Mucosa of descending colon (tissue), 3 donors: Measurements from ENCODE around the gene ZNF853. TPM values are rescaled to one million over a fixed set of nuclear protein-coding genes. Genes with fewer than 3 reads are reported as not detected.
A peak's percentile ranks its signal among the peaks of the same experiment; 100 is the strongest.

ENCODE experiments used
- ATAC-seq: fragments of 200-7000 bp; cut with Tn5 transposase; one replicate; pipeline ENCODE4 v1.9.1; 2020; ENCODE audit warnings: mild to moderate bottlenecking, moderate library complexity
- DNase-seq, 3 donors: peaks; one replicate each; pipeline ENCODE4 v3.0.0-alpha.2; 2020
- H3K36me3 ChIP-seq: fragments of 200-600 bp; one replicate; pipeline ENCODE4 v1.8.0; 2021; ENCODE audit warnings: low read depth, mild to moderate bottlenecking
- H3K4me1 ChIP-seq: fragments of 200-600 bp; one replicate; pipeline ENCODE4 v1.8.0; 2021; ENCODE audit warnings: low read depth, mild to moderate bottlenecking
- H3K4me3 ChIP-seq: fragments of 200-600 bp; one replicate; pipeline ENCODE4 v1.8.0; 2021; ENCODE audit warnings: mild to moderate bottlenecking
- H3K9me3 ChIP-seq: fragments of 200-600 bp; one replicate; pipeline ENCODE4 v1.8.0; 2021; ENCODE audit warnings: mild to moderate bottlenecking
- CTCF ChIP-seq: fragments of 200-600 bp; IDR thresholded peaks from one replicate; pipeline ENCODE4 v1.8.0; 2022; ENCODE audit warnings: antibody characterized with exemption, mild to moderate bottlenecking
- intact Hi-C, 2 donors: fragments of 100-400 bp; cut with DNase I in 1 of 2; cut with micrococcal nuclease in 1 of 2; formaldehyde crosslinking; loops; one replicate each; pipeline versions ENCODE4 v1.11.0 to v1.11.1; 2022; cut with DNase I, micrococcal nuclease
- total RNA-seq, 3 donors: library from RNA; stranded (reverse); fragmentation: NEBNext Ultra II Directional in 2 of 3; extraction: Animal tissue kit (Norgen Biotek cat#: 25700) in 2 of 3; gene quantifications; one replicate each; pipeline versions ENCODE4 v1.2.1 to v1.2.4, GENCODE V29; 2021 to 2023
- donor health status: DM: no; HTN: no; CAD: no; lungs with moderate emphysema.
- donor health status: DM: no; HTN: no; CAD: no.
- donor health status: DM: no; HTN: yes; CAD: no.

Gene ZNF853
- total RNA-seq, 3 donors from 2014 or later = 0.84 to 19.9 (median 1.4) TPM

DNA sequence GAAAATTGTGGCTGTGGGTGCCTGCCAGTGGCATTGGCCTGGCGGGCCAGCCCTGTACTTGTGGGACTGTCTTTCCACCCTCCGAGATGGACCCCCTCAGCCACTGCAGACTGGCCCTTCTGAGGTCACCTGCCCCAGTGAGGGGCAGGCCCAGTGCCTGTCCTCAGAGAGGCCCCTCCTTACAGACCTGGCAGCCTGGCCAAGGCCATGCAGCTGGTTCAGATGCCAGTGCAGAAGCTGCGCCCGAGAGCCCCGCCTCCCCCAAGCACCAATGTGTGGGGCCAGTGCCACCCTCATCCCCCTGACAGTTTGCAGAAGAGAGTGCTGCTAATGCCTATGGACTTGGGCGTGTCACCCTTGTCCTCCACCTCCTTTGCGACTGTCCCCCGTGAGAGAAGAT, 31.7 kb downstream of the ZNF853 start:
- Histone ChIP-seq H3K9me3 (no peaks in the 10 kb centered on the region), H3K4me1 (no peaks in the 10 kb centered on the region), H3K36me3 (no peaks in the 10 kb centered on the region), H3K4me3 (no peak overlapping the region)
- no peak for TF ChIP-seq CTCF
- DNase-seq = peak in 2 of 3 donors; percentile 13 to 45
- no peak for ATAC-seq
- intact Hi-C loops = no loop called here

DNA sequence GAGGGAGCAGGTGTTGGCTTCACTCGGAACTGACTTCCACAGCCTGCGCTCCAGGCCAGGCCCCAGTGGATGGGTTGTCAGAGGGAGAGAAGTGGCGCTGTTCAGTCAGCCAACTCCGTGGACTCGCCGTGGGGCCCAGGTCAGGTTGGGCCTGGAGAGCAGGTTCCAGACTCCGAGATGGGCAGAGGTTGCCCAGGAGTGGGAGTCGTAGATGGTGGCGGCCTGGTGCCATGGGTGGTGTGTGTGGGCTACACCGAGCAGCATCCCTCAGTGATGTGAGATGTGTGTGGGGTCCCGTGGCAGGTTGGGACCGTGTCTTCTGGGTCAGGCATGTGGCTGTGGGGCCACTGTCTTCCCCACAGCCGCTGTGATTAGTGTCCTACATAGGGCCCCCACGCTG, 32.1 kb downstream of the ZNF853 start:
- intact Hi-C loops = no loop called here
- Histone ChIP-seq H3K4me1 (no peaks in the 10 kb centered on the region), H3K36me3 (peaks cover 2% of the 10 kb centered on the region), H3K4me3 (no peak overlapping the region), H3K9me3 (peaks cover 2% of the 10 kb centered on the region)
- ATAC-seq = no peak
- DNase-seq = peak in 1 of 3 donors; percentile 40
- no peak for TF ChIP-seq CTCF

- H3K4me3 ChIP-seq = no peak overlapping the region
- TF ChIP-seq CTCF = no peak
- H3K36me3 ChIP-seq = peaks cover 4% of the 10 kb centered on the region
- H3K4me1 ChIP-seq = no peaks in the 10 kb centered on the region
- H3K9me3 ChIP-seq = peaks cover 2% of the 10 kb centered on the region
- DNase-seq = peak in 2 of 3 donors; percentile 17 to 31
- intact Hi-C loops = no loop called here
- no peak for ATAC-seq
These were observed 32.8 kb downstream of the ZNF853 start for GRCh38 chr7:6648066-6648814.

- ATAC-seq (no peak), DNase-seq (peak in 1 of 3 donors; percentile 23)
- intact Hi-C loops = no loop called here
- Histone ChIP-seq H3K4me1 (no peaks in the 10 kb centered on the region), H3K36me3 (peaks cover 4% of the 10 kb centered on the region), H3K4me3 (no peak overlapping the region), H3K9me3 (peaks cover 2% of the 10 kb centered on the region)
- TF ChIP-seq CTCF = no peak
These were observed 33.4 kb downstream of the ZNF853 start for GRCh38 chr7:6648815-6649104.

GRCh38 chr7:6649241-6649961, 34.0 kb downstream of the ZNF853 start:
- Histone ChIP-seq H3K36me3 (peaks cover 4% of the 10 kb centered on the region), H3K4me3 (no peak overlapping the region), H3K4me1 (no peaks in the 10 kb centered on the region), H3K9me3 (peaks cover 2% of the 10 kb centered on the region)
- no peak for TF ChIP-seq CTCF
- DNase-seq (peak in 2 of 3 donors; percentile 9 to 36), ATAC-seq (no peak)
- intact Hi-C loops = no loop called here
